Hematopoietic multipotent progenitor cell treated with erythropoietin and hydrocortisone succinate and interleukin-3 and kit ligand, for 6 days (in vitro differentiated cells): ENCODE measurements around the gene SH3YL1.

Source experiments
- DNase-seq: peaks from one replicate; pipeline ENCODE4 v3.0.0-alpha.2; 2015

Gene SH3YL1

DNA sequence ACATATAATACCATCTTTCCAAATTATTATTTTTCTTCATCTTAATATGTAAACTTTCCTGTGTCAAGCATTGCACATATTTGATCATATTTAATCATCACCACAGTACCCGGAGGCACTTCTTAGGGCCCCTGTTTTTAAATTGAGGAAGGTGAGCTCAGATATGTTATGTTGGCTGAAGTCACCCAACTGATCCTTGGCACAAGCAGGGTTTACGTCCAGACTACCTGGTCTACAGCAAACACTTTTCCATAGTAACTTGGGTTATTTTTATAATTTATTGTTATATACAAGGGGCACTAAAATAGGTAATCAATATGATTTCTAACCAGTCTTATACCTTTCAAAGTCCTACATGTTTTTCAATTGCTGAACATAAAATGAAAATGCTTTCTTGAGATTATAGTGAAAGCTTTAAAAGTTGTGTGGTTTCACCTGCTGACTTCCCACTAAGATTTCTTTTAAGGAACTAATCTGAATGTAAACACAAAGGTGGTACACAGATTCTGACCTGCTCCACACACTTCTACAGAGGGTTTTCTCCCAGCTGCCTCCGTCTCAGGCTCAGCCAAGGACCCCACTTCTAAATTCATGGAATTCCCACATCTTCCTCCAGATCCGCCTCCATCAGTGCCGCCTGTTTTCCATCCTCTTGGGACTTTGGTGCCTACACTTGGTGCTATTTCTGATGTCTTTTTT is 52.2 kb downstream of the SH3YL1 start:
- no peak for DNase-seq

- no peak for DNase-seq
Observed at GRCh38 chr2:210660-211059, 53.2 kb downstream of the SH3YL1 start.

- no peak for DNase-seq
Observed at GRCh38 chr2:209470-209869, 54.4 kb downstream of the SH3YL1 start.

DNA sequence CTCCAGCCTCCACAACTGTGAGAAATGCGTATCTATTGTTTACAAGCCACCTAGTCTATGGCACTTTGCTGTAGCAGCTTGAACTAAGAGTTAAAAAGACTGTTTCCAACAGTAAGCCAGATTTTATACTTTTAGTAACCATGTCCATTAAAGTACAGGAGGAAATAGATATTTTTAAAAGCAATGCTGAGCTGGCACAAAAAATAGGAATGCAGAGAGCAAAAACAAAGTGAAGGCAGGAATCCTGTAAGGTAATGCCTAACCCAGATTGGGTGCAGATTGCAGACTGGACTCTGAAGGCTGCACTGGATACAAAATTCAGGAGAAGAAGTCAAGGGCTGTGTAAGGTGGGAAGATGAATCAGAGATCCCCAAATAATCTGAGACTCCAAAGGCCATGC is 55.5 kb downstream of the SH3YL1 start:
- no peak for DNase-seq

- no peak for DNase-seq
Observed at GRCh38 chr2:203984-204383, 59.8 kb downstream of the SH3YL1 start.

- no peak for DNase-seq
Observed at GRCh38 chr2:203401-203800, 60.4 kb downstream of the SH3YL1 start.

- DNase-seq = no peak
Observed at GRCh38 chr2:202945-203344, 60.9 kb downstream of the SH3YL1 start.

DNA sequence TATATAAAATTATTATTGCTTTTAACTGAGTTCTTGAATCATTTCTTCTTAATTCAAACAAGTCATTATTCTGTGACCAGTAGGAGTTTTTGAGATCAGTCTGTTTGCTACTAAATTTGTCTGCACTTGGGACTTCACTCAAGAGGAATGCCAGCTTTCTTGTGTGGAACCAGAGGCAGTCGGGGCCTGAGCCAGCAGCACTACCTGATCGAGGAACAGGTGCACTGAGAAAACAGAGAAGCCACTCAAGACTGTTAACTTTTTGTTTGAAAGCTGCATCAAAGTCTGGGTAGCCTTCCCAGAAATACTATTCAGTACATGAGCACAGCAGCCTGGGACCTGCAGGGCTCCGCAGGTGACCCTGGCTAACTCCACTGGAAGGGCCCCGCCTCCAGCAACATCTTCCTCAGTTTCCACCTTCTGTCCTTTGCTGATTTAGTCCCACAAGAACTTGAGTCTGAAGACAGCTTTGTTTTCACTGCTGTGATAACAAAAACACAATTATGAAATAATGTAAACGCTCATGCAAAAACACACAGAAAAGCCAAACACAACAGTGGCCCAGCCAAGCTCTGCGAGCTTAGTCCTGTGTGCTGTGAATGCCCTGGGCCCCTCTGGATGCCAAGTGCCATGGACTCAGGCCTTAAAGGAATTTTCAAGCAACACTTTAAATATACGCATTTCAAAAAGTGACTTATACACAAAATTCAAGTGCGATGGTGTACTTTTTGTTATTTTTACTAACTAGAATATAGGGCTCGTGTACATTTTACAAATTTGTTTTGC is 62.0 kb downstream of the SH3YL1 start:
- no peak for DNase-seq

DNA sequence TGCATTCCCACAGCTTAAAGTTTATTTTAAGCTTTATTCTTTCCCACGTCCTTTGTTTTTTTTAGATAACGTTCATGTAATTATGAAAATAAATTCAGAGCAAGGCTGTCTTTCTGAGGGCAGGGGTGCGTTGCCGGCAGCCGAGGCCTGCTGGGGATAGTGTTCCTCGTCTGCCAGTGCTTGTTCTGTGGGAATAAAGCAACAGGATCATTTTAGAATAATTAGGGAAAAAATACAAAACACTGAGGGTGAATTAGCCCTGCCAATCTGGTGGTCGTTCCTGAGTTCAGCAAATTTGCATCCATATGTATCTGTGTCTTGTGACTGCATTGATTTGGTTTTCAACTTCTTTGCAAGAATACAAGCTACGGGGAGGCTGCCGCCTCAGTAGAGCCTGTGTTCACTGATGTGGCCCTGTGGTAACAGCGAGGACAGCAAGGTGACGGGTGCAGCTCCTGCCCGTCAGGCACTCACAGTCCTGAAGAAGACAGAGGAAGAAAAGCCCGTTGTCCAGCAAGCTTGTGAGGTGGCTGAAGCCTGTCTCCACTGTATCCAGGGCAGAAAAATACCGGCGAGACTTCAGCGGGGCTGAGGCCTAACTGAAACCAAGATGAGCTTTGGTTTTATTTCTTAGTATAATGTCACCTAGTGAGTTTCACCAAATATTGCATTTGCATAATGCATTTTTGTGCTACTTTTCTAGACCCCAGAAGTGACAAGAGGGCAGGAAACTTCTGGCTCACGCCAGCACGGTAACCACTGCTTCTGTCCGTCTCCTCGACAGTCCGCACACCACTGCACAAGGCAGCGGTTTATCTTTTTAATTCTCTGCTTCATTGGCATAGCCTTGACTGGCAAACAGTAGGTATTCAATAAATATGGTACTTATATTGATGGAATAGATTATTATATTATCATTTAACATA is 64.5 kb downstream of the SH3YL1 start:
- no peak for DNase-seq

DNA sequence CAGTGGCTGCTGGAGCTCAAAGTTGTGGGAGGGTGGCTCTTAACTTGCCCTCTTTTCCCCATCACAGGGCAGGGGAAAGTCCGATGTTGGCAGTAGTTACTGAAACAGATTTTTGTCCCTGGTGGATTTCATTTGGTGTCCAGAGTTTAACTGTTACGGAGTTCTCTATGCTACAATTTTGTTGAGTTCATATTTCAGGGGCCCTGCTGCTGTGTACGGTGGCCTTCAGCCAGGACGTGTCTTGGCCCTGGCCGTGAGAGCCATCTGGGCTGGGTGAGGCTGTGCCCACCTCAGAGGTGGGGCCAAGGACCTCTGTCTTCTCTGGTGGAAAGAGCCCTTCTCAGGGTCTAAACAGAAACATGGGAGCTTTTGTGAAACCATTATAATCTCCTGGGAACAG is 67.4 kb downstream of the SH3YL1 start:
- no peak for DNase-seq

- DNase-seq = no peak
Observed at GRCh38 chr2:195932-196331, 67.9 kb downstream of the SH3YL1 start.

GRCh38 chr2:193141-193671 is 70.6 kb downstream of the SH3YL1 start:
- no peak for DNase-seq

DNA sequence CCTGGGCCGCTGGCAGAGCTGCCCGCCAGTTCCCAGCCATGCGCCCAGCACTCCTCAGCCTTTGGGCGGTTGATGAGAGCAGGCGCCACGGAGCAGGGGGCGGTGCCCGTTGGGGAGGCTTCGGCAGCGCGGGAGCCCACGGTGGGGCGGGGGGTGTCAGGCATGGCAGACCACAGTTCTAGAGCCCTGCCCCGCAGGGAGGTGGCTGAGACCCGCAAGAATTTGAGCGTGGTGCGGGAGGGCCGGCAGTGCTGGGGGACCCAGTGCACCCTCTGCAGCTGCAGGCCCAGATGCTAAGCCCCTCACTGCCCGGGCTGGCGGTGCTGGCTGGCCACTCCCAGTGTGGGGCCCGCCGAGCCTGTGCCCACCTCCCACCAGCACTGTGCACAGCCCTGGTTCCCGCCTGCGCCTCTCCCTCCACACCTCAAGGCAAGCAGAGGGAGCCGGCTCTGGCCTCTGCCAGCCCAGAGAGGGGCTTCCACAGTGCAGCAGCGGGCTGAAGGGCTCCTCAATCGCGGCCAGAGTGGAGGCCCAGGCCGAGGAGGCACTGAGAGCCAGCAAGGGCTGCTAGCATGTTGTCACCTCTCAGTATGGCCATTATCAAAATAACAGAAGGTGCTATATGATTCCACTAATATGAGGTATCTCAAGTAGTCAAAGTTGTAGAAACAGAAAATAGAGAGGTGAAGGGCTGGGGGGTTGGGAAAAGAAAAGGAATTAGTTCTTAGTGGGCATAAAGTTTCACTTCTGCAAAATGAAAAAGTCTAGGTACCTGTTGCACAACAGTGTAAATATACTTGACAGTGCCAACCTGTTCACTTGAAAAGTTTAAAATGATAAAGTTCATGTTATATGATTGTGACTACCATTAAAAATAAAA is 72.3 kb downstream of the SH3YL1 start:
- DNase-seq = no peak

GRCh38 chr2:187825-188224 is 76.0 kb downstream of the SH3YL1 start:
- no peak for DNase-seq

DNA sequence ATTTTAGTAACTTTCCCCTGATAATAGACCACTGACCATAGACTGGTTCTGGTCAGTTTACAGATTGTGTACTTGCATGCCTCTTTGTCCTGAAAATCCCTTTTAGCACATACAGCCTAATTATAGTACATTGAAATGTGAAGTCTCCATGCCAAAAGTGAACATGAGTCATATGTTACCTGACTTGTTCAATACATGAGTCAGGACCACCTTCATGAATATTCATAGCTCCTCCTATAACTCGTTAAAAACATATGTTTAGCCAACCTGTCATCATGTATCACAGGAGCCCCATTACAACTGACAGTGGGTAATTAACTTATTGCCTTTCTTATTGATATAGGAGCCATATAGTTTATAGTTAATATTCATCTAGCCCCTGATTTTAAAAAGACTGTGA is 78.6 kb downstream of the SH3YL1 start:
- no peak for DNase-seq

GRCh38 chr2:184695-185094 is 79.1 kb downstream of the SH3YL1 start:
- DNase-seq = no peak

- DNase-seq = peak; percentile 6
Observed at GRCh38 chr2:182509-183122, 81.2 kb downstream of the SH3YL1 start.

DNA sequence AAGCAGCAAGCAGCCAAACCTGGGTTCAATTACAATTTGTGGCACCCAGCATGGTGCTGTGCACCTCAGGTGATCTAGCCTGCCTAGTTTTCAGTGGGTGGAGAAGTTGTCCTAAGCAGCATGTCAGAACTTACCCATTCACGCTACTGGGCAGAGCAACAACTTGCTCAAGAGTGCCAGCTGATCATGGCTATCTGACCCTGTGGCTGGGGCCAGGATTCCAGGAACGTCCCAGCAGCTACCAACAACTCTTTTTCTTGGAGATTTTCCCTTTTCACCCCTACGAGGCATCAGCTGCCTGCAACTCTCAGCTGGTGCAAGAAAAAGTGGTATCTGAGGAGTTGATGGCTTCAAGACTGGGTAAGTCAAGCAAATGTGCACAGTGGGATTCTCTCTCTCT is 83.5 kb downstream of the SH3YL1 start:
- no peak for DNase-seq

DNA sequence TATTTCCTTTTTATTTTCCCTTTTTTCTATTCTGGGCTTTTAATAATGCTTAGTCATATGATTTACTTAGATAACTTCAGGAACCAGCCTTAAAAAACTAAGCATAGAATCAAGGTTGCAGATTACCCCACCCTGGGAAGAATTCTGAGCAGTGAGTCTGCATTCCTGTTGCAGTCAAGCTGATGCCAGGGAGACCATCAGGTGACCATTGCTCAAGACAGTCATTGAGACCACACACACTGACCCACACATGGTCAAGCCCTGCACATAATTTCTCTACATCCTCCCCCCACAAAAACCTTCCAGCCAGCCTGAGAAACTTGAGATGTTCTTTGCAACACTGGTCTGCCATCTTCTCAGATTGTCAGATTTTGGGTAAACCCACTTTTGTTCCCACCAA is 83.9 kb downstream of the SH3YL1 start:
- DNase-seq = no peak

DNA sequence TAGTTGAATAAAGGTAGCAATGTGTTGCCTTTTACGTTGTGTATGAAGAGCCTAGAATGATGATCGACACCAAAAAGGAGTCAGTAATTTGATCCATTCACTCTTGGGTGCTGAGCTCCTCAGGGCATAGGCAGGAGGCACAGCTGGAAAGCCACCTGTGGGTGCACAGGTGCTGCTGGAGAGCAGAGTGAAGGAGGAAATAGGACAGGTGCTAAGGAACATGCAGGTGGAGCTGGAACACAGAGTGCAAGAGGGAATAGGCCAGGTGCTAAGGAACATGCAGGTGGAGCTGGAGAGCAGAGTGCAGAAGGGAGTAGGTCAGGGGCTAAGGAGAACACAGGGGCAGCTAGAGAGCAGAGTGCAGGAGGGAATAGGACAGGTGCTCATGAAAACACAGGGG is 86.1 kb downstream of the SH3YL1 start:
- no peak for DNase-seq

- DNase-seq = no peak
Observed at GRCh38 chr2:176917-177316, 86.9 kb downstream of the SH3YL1 start.
